ENCODE measurements around the gene CFAP52.

- TF ChIP-seq CTCF (IDR thresholded peaks at IDR 0.05; ENCODE audit: low read depth, low read length) = no peak
- TF ChIP-seq EZH2phosphoT487 (IDR thresholded peaks at IDR 0.05; ENCODE audit: low read depth) = no peak
These were observed 95.1 kb downstream of the CFAP52 start for GRCh38 chr17:9671559-9671958.
